Astrocyte of the cerebellum (primary cell): ENCODE measurements around the gene ZNF408.

Experiments used
- DNase-seq: peaks from one replicate; pipeline ENCODE4 v3.0.0-alpha.2; 2011; ENCODE audit warnings: low read depth
- H3K4me3 ChIP-seq: 2 replicates; pipeline ENCODE4 v1.5.1; 2011; ENCODE audit warnings: mild to moderate bottlenecking, low read depth, low read length, moderate library complexity
- in situ Hi-C: cut with HindIII; loops from 2 replicates; pipeline ENCODE4 v1.10.0; 2017; ENCODE audit warnings: low sequenced_read_pairs
- TF ChIP-seq, protein P1 (sequence below): IDR thresholded peaks from 2 replicates; pipeline ENCODE4 v1.5.1; 2012; ENCODE audit warnings: low read length, low read depth, moderate library complexity, mild to moderate bottlenecking; ENCODE audit errors: missing control alignments

The ZNF408 gene

DNA sequence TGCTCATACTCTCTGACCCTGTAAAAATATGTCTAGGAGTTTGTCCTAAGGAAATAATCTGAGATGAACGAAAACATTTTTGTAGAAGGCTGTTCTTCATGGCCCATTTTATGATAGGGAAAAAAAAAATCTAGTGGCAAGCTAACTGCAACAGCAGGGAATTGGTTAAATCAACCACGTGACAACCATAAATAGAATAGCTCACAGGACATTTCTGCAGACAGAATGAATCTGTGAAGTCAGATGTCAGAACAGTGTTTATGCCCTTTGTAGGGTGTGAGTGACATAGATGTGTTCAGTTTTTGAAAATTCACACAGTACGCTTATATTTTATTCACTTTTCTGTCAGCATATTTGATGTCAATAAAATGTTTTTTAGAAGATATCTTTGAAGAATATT is 16.5 kb upstream of the ZNF408 start:
- in situ Hi-C loops = no loop called here
- H3K4me3 ChIP-seq = no peak overlapping the region
- TF ChIP-seq, protein P1, sequence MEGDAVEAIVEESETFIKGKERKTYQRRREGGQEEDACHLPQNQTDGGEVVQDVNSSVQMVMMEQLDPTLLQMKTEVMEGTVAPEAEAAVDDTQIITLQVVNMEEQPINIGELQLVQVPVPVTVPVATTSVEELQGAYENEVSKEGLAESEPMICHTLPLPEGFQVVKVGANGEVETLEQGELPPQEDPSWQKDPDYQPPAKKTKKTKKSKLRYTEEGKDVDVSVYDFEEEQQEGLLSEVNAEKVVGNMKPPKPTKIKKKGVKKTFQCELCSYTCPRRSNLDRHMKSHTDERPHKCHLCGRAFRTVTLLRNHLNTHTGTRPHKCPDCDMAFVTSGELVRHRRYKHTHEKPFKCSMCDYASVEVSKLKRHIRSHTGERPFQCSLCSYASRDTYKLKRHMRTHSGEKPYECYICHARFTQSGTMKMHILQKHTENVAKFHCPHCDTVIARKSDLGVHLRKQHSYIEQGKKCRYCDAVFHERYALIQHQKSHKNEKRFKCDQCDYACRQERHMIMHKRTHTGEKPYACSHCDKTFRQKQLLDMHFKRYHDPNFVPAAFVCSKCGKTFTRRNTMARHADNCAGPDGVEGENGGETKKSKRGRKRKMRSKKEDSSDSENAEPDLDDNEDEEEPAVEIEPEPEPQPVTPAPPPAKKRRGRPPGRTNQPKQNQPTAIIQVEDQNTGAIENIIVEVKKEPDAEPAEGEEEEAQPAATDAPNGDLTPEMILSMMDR = no peak
- DNase-seq = no peak

DNA sequence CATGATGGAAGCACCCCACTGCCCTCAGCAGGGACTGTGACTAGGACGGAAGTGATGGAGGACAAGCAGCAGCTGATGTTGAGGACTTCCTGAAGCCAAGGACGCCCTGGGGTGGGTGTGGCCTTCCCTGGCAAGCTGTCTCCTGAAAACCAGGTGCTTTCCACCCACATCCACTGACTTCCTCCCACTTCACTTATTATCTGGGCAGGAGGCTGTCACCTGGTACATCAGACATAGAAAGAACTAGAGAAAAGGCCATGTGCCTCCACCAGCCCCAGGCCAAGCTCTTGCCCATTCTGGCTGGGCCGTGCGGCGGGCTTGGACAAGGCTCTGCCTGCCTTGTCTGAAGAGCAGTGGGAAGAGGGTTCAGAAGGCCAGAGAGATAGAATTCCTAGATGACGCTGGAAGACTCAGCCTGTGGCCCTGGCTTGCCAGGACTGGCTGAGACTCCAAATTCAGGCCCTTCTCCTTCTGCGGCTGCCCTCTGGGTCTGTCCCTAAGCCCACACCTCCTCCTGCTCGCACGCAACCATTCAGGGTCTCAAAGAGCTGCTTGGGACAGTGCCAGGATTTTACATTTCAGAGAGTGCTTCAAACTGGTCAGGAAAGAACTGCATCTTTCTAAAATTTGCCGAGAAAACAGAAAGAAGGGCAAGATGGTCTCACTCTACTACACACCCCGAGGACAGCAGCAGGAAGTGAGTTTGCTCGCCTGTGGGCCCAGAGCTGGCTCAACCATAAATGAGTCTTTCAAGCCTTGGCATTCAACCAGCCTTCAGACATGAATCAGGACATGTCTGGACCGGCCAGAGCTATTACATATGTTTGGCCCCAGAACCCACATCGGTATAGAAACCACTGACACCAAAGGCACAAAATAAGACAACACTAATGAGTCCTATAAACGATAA is 13.7 kb upstream of the ZNF408 start:
- no peak overlapping the region for H3K4me3 ChIP-seq
- in situ Hi-C loops = no loop called here
- TF ChIP-seq, protein P1 = no peak
- DNase-seq = peak; percentile 69

DNA sequence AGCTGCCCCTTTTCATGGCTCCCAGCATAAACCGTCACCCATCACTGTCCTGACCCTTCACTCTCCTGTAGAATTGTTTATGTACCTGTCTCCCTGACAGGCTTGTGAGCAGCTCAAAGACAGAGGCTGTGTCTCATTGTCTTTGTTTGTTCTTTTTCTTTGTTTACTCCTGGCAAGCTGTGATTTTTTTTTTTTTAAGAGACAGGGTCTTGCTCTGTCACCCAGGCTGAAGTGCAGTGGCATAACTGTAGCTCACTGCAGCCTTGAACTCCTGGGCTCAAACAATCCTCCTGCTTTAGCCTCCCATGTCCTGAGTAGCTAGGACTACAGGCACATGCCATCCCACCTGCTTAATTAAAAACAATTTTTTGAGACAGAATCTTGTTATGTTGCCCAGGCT is 10.1 kb upstream of the ZNF408 start:
- in situ Hi-C loops = no loop called here

DNA sequence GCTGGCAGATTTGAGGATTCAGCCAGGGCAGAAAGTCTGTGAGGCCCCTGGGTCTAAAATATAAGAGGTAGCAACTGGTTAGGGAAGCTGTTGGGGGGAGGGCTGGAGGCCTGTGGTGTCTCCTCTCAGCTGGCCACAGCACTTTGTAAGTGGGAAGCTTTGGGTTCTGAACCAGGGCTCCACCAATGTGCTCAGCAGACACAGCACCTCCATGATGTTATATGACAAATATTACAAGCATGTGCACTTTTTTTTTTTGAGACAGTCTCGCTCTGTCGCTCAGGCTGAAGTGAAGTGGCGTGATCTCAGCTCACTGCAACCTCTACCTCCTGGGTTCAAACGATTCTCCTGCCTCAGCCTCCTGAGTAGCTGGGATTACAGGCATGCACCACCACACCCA is 8.4 kb upstream of the ZNF408 start:
- TF ChIP-seq, protein P1 = no peak
- in situ Hi-C loops = no loop called here
- no peak for DNase-seq
- no peak overlapping the region for H3K4me3 ChIP-seq

More for the DNA sequence above, 10.1 kb upstream of the ZNF408 start:
- TF ChIP-seq, protein P1 = no peak
- no peak overlapping the region for H3K4me3 ChIP-seq
- DNase-seq = no peak

DNA sequence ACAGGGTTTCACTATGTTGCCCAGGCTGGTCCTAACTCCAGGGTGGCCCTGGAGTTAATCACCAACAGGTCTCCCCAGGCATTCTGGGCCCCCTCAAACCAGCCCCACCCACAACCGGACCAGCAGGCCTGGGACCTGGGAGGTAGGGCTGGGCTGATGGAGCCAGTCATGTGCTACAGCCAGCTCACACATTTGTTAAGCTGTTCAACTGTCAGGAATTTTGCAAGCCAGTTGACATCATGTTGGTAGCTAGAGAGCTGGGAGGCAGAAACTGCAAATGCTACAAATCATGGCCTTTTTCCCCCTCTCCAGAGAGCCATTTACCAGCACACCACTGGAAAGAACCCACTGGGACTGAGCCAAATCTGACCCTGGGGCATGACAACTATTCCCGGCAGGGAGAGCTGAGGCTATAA is 7.2 kb upstream of the ZNF408 start:
- no peak for DNase-seq
- TF ChIP-seq, protein P1 = no peak
- H3K4me3 ChIP-seq = no peak overlapping the region
- in situ Hi-C loops = no loop called here

DNA sequence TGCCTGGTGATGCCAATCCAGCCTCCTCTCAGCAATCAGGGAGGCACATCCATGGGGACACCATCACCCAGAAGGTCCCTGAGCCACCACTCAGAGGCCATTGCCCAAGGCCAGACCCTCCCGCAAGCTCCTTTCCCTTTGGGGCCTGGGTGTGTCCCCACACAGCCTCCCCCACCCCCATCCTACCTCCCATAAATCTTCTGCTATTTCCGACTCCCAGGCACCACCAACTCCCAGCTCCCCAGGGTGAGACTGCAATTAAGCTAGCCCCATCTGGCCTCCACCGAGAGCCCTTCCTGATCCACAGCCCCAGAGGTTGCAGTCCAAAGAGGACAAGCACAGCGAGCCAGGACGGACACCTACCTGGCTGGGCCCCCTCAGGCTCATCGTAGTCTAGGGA is 6.8 kb upstream of the ZNF408 start:
- H3K4me3 ChIP-seq = no peak overlapping the region
- no peak for DNase-seq
- TF ChIP-seq, protein P1 = no peak
- in situ Hi-C loops = no loop called here
